CD4-positive, alpha-beta T cell treated with Interleukin-17A for 4 hours (primary cell): ENCODE measurements around the gene VWA2.

Experiments
- DNase-seq: peaks from one replicate; pipeline ENCODE4 v3.0.0-alpha.2; 2020; ENCODE audit warnings: mixed read lengths

Gene VWA2

GRCh38 chr10:114250236-114250635 lies 11.2 kb downstream of the VWA2 start:
- DNase-seq = no peak

DNA sequence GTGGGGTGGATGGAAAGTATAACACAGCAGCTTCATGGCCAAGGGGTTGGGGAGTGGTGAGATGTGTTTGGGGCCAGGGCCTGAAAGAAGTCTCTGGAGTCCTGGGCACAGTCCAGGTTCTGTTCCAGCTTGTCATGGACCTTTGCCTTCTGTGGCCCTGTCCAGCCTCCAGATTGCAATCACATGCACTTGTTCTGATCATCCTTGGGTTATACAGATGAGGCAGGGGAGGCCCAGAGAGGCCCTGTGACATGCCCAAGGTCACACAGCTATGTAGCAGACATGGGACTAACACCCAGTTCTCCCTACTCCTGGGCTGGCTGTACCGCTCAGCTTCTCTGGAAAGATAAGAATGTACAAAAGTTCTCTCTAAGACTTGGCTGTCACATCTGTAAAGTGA lies 11.7 kb downstream of the VWA2 start:
- DNase-seq = no peak

DNA sequence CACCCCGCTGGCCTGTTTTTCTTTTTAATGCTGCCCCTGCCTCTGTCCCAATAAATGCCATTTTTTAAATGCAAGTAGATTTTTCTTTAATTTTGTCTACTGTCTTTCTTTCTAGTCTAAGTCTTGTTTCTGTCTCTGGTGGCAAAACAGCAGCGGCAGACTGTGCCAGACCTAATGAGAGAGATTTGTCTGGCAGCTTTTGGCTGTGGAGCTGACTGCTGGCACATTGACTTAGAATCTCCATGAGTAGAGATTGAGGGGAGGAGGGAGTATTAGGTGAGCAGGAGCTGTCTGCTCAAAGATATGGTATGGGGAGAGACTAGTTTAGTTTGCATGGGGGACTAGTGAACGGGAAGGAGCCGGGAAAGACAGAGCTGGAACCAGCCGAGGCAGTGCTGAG lies 13.0 kb downstream of the VWA2 start:
- DNase-seq = no peak

- DNase-seq = no peak
These were observed 13.8 kb downstream of the VWA2 start for GRCh38 chr10:114252883-114253282.

GRCh38 chr10:114255227-114255626 lies 16.2 kb downstream of the VWA2 start:
- no peak for DNase-seq

DNA sequence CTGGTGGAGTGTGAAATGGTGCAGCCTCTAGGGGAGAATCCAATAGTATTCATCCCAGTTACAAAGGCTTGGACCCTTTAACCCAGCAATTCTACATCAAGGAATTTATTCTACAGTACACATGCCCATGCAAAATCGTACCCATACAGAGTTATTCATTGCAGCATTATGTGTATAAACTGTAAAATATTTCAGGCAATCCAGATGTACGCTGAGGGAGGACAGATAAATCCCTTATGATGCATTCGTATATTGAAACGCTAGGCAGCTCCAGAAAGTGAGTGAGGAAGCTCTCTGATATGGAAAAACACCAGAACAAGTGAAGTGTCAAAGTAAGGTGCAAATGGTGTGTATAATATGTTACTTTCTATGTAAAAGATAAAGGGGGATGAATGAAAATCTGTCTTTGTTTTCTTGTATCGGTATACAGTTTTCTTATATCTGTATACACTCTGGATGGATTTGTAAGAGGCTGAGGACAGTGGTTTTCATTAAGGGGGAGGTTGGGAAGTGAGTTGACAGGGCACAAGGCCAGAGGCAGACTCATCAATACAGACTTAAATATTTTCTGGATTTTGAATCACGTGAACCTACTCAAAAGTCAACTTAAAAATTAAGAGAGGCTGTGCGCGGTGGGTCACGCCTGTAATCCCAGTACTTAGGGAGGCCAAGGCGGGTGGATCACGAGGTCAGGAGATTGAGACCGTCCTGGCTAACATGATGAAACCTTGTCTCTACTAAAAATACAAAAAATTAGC lies 17.1 kb downstream of the VWA2 start:
- DNase-seq = no peak

DNA sequence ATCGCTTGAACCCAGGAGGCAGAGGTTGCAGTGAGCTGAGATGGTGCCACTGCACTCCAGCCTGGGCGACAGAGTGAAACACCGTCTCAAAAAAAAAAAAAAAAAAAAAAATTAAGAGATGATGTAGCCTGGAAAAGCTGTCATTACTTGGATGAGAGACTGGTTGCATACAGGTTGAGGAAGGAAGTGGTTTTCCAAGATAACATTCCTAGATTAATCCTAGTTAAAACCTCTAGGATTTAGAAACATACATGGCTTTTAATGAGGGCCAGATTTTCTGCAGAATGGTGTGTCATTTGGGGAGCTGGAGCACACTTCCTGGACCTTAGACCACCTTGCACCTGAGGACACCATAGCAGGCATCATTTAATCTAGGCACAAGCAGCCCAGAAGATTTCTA lies 17.8 kb downstream of the VWA2 start:
- DNase-seq = no peak

- DNase-seq = no peak
These were observed 18.4 kb downstream of the VWA2 start for GRCh38 chr10:114257498-114257897.

DNA sequence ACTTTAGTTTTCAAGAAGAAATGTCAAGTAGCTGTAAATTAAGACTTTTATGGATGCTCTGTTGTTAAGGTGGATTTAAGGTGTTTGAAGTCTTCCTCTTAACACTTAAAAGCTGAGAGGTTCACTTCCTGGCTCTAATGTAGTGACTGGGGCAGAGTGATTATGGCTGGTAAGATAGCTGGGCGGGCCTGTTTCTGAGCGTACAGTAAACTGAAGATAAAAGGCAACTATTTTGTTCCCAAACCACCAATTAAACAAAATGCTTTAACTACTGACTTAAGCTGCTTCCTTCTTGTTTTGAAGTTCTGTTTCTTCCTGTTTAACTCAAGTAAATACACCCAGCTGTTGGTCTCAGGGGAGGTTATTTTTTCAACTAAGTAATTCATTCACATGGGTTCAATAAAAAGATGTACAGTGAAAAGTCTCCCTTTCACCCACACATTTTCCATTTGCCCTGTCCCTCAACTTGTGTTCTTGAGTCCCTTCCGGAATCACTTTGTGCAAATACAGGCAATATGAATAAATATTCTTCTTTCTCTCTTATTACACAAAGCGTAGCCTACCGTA lies 19.3 kb downstream of the VWA2 start:
- DNase-seq = no peak

DNA sequence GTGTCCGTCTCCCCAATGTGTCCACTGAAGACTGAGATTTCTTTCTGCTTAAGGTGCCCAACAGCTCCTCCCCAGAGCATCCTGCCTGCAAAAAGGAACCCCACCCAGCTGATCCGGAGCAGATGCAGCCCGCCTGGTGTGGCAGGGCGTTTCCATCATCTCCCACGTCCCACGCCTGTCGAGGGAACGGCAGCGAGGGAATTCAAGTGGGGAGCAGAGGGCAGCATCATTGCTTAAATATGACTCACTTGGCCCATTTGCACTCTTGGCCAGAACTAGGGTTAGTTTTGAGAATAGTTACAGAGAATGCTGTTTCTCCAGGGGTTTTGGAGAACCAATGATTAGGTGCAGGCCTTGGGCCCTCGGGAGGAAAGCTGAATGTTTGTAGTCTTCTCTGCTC lies 20.8 kb downstream of the VWA2 start:
- no peak for DNase-seq

- DNase-seq = no peak
These were observed 21.3 kb downstream of the VWA2 start for GRCh38 chr10:114260366-114260765.

DNA sequence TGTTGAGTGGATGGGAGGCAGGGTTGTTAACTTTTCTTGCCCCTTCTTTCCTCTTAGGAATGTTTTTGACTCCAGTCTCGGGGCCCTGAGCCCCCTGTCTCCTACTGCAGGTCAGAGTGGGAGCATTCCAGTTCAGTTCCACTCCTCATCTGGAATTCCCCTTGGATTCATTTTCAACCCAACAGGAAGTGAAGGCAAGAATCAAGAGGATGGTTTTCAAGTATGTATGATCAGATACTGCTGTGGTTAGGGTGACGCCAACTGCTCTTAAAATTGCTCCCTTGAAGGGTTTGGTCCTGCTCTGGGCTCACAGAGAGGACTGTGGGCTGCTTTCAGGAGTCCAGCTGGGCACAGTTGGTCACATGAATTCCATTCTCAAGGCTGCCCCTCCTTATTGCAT lies 22.0 kb downstream of the VWA2 start:
- DNase-seq = no peak

DNA sequence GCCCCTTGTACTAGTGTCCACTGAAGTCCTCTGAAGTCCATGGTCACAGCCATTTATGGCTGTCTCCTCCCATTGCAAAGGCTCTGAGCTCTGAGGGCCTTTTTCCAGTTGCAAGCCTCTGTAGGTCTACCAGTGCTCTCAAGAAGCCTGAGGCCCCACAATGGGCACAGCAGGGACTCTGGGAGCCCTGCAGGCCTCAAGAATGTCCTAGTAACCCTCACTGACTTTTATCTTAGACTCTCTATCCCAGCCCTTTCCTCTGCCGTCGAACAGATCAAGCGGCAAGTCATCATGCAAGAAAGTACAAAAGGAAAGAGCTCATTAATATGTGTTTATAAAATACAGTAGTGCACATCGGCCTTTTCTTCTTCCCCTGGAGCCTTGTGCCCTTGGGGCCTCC lies 23.4 kb downstream of the VWA2 start:
- DNase-seq = no peak

- DNase-seq = no peak
These were observed 26.5 kb downstream of the VWA2 start for GRCh38 chr10:114265392-114266053.

- DNase-seq = no peak
These were observed 27.5 kb downstream of the VWA2 start for GRCh38 chr10:114266521-114266920.

- no peak for DNase-seq
These were observed 32.2 kb downstream of the VWA2 start for GRCh38 chr10:114271075-114271778.

DNA sequence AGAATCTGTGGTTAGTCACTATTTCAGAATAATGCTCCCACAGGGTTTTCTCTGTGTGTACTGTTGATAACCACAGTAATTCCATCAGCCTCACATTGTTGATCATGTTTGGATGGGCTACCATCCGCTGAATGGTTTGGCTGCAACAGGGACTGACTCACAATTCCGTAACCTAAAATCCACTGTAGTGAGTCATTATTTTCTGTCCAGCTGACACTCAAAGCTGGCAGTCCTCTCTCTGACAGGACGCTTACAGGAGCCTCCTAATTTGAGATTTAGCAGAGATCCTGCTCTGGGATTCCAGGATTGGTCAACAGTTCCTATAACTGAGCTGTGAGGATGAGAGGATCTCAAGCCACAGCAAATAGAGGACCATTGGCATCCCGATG lies 32.7 kb downstream of the VWA2 start:
- DNase-seq = no peak

DNA sequence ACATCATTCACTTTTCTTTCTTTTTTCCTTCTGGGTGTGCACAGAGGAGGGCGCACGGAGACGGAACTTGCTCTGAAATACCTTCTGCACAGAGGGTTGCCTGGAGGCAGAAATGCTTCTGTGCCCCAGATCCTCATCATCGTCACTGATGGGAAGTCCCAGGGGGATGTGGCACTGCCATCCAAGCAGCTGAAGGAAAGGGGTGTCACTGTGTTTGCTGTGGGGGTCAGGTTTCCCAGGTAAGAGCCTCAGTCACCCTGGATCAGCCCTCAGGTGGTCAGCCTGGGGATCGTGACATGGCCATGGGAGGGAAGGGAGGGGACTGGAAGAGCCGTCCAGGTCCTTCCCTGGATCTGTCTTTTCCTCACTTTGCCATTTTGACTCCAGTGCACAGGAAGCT lies 33.6 kb downstream of the VWA2 start:
- no peak for DNase-seq

- DNase-seq = no peak
These were observed 34.9 kb downstream of the VWA2 start for GRCh38 chr10:114273910-114274309.

DNA sequence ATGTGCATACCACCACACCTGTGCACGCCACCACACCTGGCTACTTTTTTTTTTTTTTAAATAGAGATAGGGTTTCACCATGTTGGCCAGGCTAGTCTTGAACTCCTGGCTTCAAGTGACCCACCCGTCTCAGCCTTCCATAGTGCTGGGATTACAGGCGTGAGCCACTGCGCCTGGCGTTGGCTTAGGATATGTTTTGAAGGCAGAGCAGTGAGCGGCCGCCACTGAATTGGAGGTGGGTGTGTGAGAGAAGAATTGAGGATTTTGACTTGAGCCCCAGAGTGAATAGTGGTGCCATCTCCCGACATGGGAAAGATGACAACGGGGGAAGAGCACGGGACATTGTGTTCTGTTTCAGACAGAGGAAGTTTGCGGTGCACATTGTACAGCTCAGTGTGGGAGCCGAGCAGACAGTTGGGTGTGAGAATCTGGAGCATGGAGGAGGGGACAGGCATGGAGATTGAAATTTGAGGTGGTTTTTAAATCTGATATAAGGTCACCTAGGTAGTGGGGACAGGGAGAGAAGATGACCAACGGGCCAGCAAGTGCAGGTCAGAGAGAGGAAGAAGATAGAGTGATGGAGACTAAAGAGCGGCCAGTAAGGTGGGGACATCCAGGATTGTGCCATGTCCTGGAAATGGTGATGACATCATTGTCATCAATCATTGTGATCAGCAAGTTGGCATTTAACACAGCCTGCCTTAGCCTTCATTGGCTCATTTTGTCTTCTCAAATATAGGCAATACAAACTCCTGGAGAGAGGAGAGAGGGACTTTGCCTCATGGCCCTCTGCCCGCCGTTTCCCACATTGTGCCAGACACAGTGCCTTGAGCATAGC lies 35.8 kb downstream of the VWA2 start:
- no peak for DNase-seq

DNA sequence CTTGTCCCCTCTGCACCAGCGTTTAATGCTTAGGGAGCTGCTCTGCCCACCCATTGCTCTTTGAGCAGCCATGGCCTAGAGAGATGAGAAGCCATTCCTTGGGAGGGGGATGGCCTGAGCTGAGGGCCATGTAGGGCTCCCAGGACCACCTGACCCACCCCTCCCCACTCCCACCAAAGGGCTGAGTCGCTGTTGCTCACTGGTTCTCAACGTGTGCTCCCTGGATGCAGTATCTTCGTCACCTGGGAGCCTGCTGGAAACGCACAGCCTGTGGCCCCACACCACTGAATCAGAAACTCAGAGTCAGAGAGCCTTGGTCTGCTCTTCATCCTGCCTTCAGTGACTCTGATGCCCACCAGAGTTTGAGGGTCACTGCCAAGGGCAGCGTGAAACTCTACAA lies 37.0 kb downstream of the VWA2 start:
- DNase-seq = no peak

GRCh38 chr10:114276671-114277070 lies 37.6 kb downstream of the VWA2 start:
- no peak for DNase-seq
